ENCODE data around the gene AQP7.
"Not testable (repeated sequence)": the region's sequence is repeated elsewhere in the genome, so short reads cannot be mapped to it uniquely, and the experiment has no call there.

The AQP7 gene

GRCh38 chr9:33366979-33367480 is 35.3 kb downstream of the AQP7 start:
- no peak for DNase-seq

- DNase-seq = not testable (repeated sequence)
Measured at GRCh38 chr9:33364814-33365213, 37.6 kb downstream of the AQP7 start.

- no peak for DNase-seq
Measured at GRCh38 chr9:33364127-33364526, 38.2 kb downstream of the AQP7 start.

DNA sequence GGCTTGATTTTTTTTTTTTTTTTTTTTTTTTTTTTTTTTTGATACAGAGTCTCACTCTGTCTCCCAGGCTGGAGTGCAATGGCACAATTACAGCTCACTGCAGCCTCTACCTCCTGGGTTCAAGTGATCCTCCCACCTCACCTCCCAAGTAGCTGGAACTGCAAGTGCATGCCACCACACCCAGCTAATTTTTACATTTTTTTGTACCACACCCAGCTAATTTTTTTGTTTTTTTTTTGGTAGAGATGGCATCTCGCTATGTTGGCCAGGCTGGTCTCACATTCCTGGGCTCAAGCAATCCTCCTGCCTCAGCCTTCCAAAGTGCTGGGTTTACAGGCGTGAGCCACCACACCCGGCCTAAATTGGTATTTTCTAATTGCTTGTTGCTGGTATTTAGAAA is 43.7 kb downstream of the AQP7 start:
- DNase-seq = not testable (repeated sequence)

DNA sequence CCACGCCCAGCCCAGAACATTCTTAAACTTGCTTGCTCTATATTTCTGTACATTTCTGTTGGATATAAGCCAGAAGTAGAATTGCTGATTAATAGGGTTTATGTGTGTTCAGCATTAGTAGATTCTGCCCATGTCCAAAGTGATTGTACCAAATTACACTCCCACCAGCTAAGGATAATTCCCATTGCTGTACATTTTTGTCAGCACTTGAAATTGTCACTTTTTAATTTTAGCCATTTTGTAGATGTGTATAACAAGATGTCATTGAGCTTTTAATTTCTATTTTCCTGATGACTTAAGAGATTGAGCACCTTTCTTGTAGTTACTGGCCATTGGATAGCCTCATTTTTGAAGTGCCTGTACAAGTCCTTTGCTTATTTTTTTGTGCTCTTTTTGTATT is 46.4 kb downstream of the AQP7 start:
- DNase-seq = no peak

DNA sequence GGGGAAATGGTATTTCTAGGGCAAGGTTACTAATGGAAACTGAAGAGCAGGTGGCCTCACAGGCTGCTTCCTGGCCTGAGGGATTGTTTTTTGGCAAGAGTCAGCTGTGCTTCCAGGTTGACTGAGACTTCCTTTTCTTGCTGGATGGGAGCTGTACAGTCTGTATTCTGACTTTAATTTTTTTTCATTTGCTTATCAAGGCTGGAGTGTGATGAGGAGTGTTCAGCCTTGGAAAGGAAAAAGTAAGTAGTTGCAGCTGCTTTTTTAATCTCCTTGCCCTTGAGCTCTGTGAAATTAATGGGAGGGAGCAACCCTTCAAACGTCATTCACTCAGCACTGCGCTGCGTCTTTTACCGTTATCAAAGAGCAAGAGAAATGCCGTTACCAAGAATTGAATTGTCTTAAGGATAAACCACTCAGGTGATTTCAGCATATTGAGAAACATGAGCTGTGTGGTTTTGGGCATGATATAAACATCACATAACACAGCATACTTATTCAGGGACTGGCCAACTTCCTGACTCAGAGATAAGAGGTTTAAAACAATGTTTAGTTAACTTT is 47.6 kb downstream of the AQP7 start:
- no peak for DNase-seq

DNA sequence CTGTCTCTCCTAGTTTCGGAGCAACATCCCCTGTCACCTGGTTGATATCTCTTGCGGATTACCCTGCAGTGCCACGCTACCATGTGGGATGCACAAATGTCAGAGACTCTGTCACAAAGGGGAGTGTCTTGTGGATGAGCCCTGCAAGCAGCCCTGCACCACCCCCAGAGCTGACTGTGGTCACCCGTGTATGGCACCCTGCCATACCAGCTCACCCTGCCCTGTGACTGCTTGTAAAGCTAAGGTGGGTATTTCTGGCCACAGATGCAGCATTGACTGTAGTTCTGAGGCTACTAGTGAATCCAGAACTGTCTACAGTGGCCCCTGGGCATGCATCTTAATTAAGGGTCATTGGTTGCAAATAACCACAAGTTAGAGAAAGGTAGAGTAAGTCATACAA is 50.8 kb downstream of the AQP7 start:
- DNase-seq = no peak

- peak in 1 of 2 donors; percentile 10 for DNase-seq
Measured at GRCh38 chr9:33350310-33350709, 52.1 kb downstream of the AQP7 start.

- no peak for DNase-seq
Measured at GRCh38 chr9:33349743-33350142, 52.6 kb downstream of the AQP7 start.

- DNase-seq = no peak
Measured at GRCh38 chr9:33348998-33349397, 53.4 kb downstream of the AQP7 start.

GRCh38 chr9:33346564-33346963 is 55.8 kb downstream of the AQP7 start:
- no peak for DNase-seq

DNA sequence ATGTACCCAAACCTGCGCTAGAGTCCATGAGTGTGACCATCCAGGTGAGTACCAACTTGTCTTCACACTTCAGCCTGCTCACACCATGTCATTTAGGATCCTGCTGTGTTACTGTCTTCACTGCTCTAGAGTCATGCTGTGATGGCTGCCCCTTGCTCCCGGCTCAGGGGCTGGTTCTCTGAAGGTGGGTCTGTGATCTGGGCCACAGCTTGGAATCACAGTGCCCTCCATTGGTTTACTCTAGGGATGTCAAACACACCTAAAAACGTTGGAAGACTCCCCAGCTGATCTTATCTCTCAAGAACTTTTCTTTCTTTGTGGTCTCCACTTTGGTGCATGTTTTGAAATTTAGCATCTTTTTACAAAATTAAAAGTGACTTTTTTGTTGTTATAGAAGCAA is 58.2 kb downstream of the AQP7 start:
- no peak for DNase-seq

DNA sequence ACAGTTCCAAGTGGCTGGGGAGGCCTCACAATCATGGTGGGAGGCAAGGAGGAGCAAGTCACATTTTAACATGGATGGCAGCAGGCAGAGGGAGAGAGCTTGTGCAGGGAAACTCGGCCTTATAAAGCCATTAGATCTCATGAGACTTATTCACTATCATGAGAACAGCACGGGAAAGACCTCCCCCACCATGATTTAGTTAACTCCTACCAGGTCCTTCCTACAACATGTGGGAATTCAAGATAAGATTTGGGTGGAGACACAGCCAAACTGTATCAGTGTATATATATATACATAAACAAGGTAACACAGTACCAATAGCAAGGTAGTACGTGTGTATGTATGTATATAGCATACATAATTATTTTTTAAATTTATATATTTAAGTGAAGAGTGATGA is 61.2 kb downstream of the AQP7 start:
- no peak for DNase-seq

DNA sequence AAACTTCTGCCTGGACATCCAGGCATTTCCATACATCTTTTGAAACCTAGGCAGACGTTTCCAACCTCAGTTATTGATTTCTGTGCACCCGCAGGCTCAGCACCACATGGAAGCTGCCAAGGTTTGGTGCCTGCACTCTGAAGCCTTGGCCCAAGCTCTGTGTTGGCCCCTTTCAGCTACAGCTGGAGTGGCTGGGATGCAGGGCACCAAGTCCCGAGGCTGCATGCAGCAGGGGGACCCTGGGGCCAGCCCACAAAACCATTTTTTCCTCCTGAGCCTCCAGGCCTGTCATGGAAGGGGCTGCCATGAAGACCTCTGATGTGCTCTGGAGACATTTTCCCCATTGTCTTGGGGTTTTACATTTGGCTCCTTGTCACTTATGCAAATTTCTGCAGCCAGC is 62.2 kb downstream of the AQP7 start:
- no peak for DNase-seq
